Ishikawa (cell line): ENCODE results near the gene PODN.

Source experiments
- CEBPB ChIP-seq: IDR thresholded peaks from 2 replicates; pipeline ENCODE4 v1.6.1; 2012
- CREB1 ChIP-seq: IDR thresholded peaks from 2 replicates; pipeline ENCODE4 v1.6.1; 2012; ENCODE audit warnings: low read depth
- EGR1 ChIP-seq: IDR thresholded peaks from 2 replicates; pipeline ENCODE4 v1.6.1; 2012
- EP300 ChIP-seq: IDR thresholded peaks from 2 replicates; pipeline ENCODE4 v1.6.1; 2012; ENCODE audit warnings: borderline replicate concordance
- FOXM1 ChIP-seq: IDR thresholded peaks from 2 replicates; pipeline ENCODE4 v1.6.1; 2012; ENCODE audit warnings: low read depth, borderline replicate concordance
- MAX ChIP-seq: IDR thresholded peaks from 2 replicates; pipeline ENCODE4 v1.6.1; 2012
- NFIC ChIP-seq: IDR thresholded peaks from 2 replicates; pipeline ENCODE4 v1.6.1; 2012
- RAD21 ChIP-seq: IDR thresholded peaks from 2 replicates; pipeline ENCODE4 v1.6.1; 2012; ENCODE audit warnings: low read depth
- REST ChIP-seq: IDR thresholded peaks from 2 replicates; pipeline ENCODE4 v1.6.1; 2012; ENCODE audit warnings: low read depth, mild to moderate bottlenecking
- TAF1 ChIP-seq: IDR thresholded peaks from 2 replicates; pipeline ENCODE4 v1.6.1; 2012; ENCODE audit warnings: low read depth, mild to moderate bottlenecking
- TCF12 ChIP-seq: IDR thresholded peaks from 2 replicates; pipeline ENCODE4 v1.6.1; 2012; ENCODE audit warnings: low read depth
- TEAD4 ChIP-seq: IDR thresholded peaks from 2 replicates; pipeline ENCODE4 v1.6.1; 2012
- USF1 ChIP-seq: IDR thresholded peaks from 2 replicates; pipeline ENCODE4 v1.6.1; 2012
- YY1 ChIP-seq: IDR thresholded peaks from 2 replicates; pipeline ENCODE4 v1.6.1; 2012; ENCODE audit warnings: low read depth
- ZBTB7A ChIP-seq: IDR thresholded peaks from 2 replicates; pipeline ENCODE4 v1.6.1; 2012; ENCODE audit warnings: low read depth

The PODN gene

GRCh38 chr1:53020588-53020987 is 41.4 kb upstream of the PODN start:
- TF ChIP-seq NFIC: no peak
- TF ChIP-seq ZBTB7A: no peak
- TF ChIP-seq TCF12: no peak
- TF ChIP-seq YY1: no peak
- TF ChIP-seq RAD21: no peak
- TF ChIP-seq REST: no peak
- no peak for TF ChIP-seq MAX
- TF ChIP-seq EP300: no peak
- TF ChIP-seq CREB1: no peak
- no peak for TF ChIP-seq EGR1
- no peak for TF ChIP-seq USF1
- no peak for TF ChIP-seq FOXM1
- no peak for TF ChIP-seq CEBPB
- no peak for TF ChIP-seq TAF1
- no peak for TF ChIP-seq TEAD4

- TF ChIP-seq RAD21 (no peak), CEBPB (no peak), USF1 (no peak), TEAD4 (no peak), TAF1 (no peak), MAX (no peak), ZBTB7A (no peak), REST (no peak), TCF12 (no peak), EGR1 (no peak), EP300 (no peak), CREB1 (no peak), FOXM1 (no peak), YY1 (no peak)
These were observed 39.8 kb upstream of the PODN start for GRCh38 chr1:53022179-53022578.

GRCh38 chr1:53023546-53023945 is 38.5 kb upstream of the PODN start:
- TF ChIP-seq ZBTB7A: no peak
- no peak for TF ChIP-seq RAD21
- TF ChIP-seq CEBPB: no peak

GRCh38 chr1:53024117-53024516 is 37.9 kb upstream of the PODN start:
- TF ChIP-seq CREB1: no peak
- TF ChIP-seq FOXM1: no peak
- no peak for TF ChIP-seq MAX
- TF ChIP-seq ZBTB7A: no peak
- no peak for TF ChIP-seq RAD21
- TF ChIP-seq TAF1: no peak
- no peak for TF ChIP-seq TEAD4
- TF ChIP-seq REST: no peak
- no peak for TF ChIP-seq NFIC
- TF ChIP-seq TCF12: no peak
- no peak for TF ChIP-seq USF1
- TF ChIP-seq EGR1: no peak
- TF ChIP-seq CEBPB: no peak
- TF ChIP-seq YY1: no peak
- no peak for TF ChIP-seq EP300
